Large intestine (tissue), 3 donors: ENCODE measurements around the gene PTPRF. TPM values are rescaled to one million over a fixed set of nuclear protein-coding genes. Genes with fewer than 3 reads are reported as not detected.

ENCODE experiments used
- DNase-seq, 2 donors: peaks; one replicate each; pipeline versions ENCODE4 v3.0.0 to v3.0.0-alpha.2; 2013
- H3K27ac ChIP-seq: one replicate; pipeline ENCODE4 v1.5.1; 2013; ENCODE audit warnings: low read length
- H3K27me3 ChIP-seq: 2 replicates; pipeline ENCODE4 v1.6.1; 2013; ENCODE audit warnings: low read length; ENCODE audit not compliant: control insufficient read depth, insufficient read depth
- H3K36me3 ChIP-seq: 2 replicates; pipeline ENCODE4 v1.6.1; 2013; ENCODE audit warnings: low read length; ENCODE audit not compliant: control insufficient read depth, insufficient read depth
- H3K4me1 ChIP-seq: one replicate; pipeline ENCODE4 v1.6.1; 2013; ENCODE audit warnings: low read length; ENCODE audit not compliant: control insufficient read depth, insufficient read depth
- H3K4me3 ChIP-seq: one replicate; pipeline ENCODE4 v1.5.1; 2013; ENCODE audit warnings: low read length
- H3K9me3 ChIP-seq: one replicate; pipeline ENCODE4 v1.6.1; 2013; ENCODE audit warnings: mild to moderate bottlenecking, low read depth, low read length, moderate library complexity; ENCODE audit not compliant: control insufficient read depth
- WGBS: methylation state at CpG from one replicate; pipeline ENCODE4 v1.1.5; 2013; ENCODE audit warnings: low lambda C conversion rate; ENCODE audit not compliant: insufficient coverage; 5-methylcytosine and 5-hydroxymethylcytosine counted together
- polyA plus RNA-seq: library from polyadenylated mRNA; unstranded; fragments of 120-200 nt; gene quantifications from one replicate; pipeline ENCODE4 v1.2.1, GENCODE V29; 2013

Gene PTPRF
- polyA plus RNA-seq, 1 donor, result 257 TPM

- H3K9me3 ChIP-seq, result no peaks in the 10 kb centered on the region
- peaks cover 12% of the 10 kb centered on the region for H3K4me1 ChIP-seq
- no peaks in the 10 kb centered on the region for H3K27me3 ChIP-seq
- WGBS, result no CpG with 5 or more reads among the region's 18 CpGs
- no peak overlapping the region for H3K27ac ChIP-seq
- no peak overlapping the region for H3K4me3 ChIP-seq
- DNase-seq, result no peak
- H3K36me3 ChIP-seq, result peaks cover 89% of the 10 kb centered on the region
Observed at GRCh38 chr1:43577655-43578542, 47.2 kb downstream of the PTPRF start.

GRCh38 chr1:43580039-43580438, 49.4 kb downstream of the PTPRF start:
- no CpG with 5 or more reads among the region's 9 CpGs for WGBS
- H3K9me3 ChIP-seq, result no peaks in the 10 kb centered on the region

GRCh38 chr1:43582162-43582566, 51.5 kb downstream of the PTPRF start:
- peaks cover 34% of the 10 kb centered on the region for H3K4me1 ChIP-seq
- H3K27ac ChIP-seq, result peak overlapping the region; percentile 72
- no peaks in the 10 kb centered on the region for H3K9me3 ChIP-seq
- no peak overlapping the region for H3K4me3 ChIP-seq
- H3K36me3 ChIP-seq, result peaks cover 76% of the 10 kb centered on the region
- WGBS, result no CpG with 5 or more reads among the region's 5 CpGs
- peak; percentile 80 to 85 for DNase-seq
- H3K27me3 ChIP-seq, result no peaks in the 10 kb centered on the region

More at GRCh38 chr1:43580039-43580438, 49.4 kb downstream of the PTPRF start:
- Histone ChIP-seq H3K4me1 (peaks cover 19% of the 10 kb centered on the region), H3K27ac (no peak overlapping the region), H3K27me3 (no peaks in the 10 kb centered on the region), H3K4me3 (no peak overlapping the region), H3K36me3 (peaks cover 85% of the 10 kb centered on the region)
- no peak for DNase-seq

DNA sequence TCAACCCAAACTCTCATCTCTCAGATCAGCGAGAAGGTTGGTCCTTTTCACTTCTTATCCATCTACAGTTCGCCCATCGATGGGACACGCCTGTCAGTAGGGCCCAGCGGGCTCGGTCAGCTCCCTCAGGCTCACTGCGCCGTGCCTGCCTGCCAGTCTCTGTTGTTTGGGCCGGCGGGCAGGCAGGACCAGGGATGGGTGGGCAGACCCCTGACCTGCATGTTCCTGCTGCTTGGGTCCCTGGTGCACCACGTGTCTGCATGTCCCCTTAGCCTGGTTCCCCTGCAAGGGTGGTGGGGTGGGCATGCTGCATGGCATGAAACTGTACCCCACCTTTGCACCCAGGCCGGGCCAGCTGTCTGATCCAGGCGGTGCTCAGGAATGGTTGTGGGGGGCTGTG, 52.4 kb downstream of the PTPRF start:
- Histone ChIP-seq H3K9me3 (no peaks in the 10 kb centered on the region), H3K27me3 (no peaks in the 10 kb centered on the region), H3K4me1 (peaks cover 34% of the 10 kb centered on the region), H3K27ac (peak overlapping the region; percentile 72), H3K36me3 (peaks cover 78% of the 10 kb centered on the region), H3K4me3 (no peak overlapping the region)
- 100% methylated on average over 1 of the region's 13 CpGs for WGBS
- DNase-seq, result no peak

GRCh38 chr1:43584204-43584603, 53.5 kb downstream of the PTPRF start:
- no peak for DNase-seq
- WGBS, result no CpG with 5 or more reads among the region's 8 CpGs
- Histone ChIP-seq H3K36me3 (peaks cover 79% of the 10 kb centered on the region), H3K4me1 (peaks cover 34% of the 10 kb centered on the region), H3K4me3 (no peak overlapping the region), H3K27ac (peak overlapping the region; percentile 10), H3K27me3 (no peaks in the 10 kb centered on the region), H3K9me3 (no peaks in the 10 kb centered on the region)

DNA sequence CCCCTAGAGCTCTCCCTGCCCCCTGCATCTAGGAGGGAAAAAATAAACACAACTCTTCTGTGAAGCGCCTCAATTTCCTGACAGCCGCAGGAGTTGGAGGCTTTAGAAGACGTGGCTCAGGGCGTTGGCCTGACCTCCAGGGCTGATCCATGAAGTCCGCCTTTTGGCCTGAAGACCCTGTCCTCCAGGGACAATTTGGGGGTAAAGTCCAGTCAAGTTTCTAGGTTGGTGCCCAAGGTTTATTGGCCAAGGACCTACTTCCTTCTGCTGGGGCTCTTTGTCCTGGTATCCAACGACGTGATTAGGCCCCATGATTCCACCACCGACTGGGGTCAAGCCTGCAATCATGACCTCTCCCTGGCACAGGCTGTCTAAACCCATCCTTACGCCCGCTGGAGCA, 54.9 kb downstream of the PTPRF start:
- Histone ChIP-seq H3K4me1 (peaks cover 34% of the 10 kb centered on the region), H3K36me3 (peaks cover 80% of the 10 kb centered on the region), H3K4me3 (no peak overlapping the region), H3K27me3 (no peaks in the 10 kb centered on the region), H3K27ac (peak overlapping the region; percentile 71), H3K9me3 (no peaks in the 10 kb centered on the region)
- DNase-seq, result peak; percentile 52 to 63
- no CpG with 5 or more reads among the region's 10 CpGs for WGBS

DNA sequence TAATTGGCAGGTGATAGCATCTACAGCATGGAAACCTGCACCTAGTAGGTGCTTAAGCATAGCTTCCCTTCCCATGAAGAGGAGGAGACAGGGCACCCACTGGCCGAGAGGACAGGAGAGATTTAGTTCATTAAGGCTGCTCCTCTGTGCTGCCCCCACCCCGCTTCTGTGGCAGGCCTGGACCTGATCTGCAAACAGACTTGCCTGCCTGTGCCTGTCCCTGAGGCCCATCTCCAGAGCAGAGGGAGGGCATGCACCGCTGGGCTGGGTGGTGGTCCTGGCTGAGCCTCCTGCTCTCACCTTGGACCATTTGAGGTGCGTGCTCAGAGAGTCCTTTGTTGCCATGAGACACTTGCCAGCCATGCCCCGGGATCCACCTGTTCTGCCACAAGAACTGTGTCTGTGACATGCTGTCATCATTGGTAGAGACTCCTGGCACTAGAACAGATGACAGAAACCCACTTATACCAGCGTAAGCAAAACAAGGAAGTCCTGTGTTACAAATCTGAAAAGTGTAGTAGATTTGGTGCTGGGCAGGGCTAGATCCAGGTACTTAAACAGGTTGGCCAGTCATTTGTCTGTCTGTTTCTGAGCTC, 55.6 kb downstream of the PTPRF start:
- WGBS, result no CpG with 5 or more reads among the region's 6 CpGs
- H3K27ac ChIP-seq, result peak overlapping the region; percentile 71
- H3K4me3 ChIP-seq, result no peak overlapping the region
- no peaks in the 10 kb centered on the region for H3K27me3 ChIP-seq
- peaks cover 3% of the 10 kb centered on the region for H3K9me3 ChIP-seq
- peaks cover 34% of the 10 kb centered on the region for H3K4me1 ChIP-seq
- no peak for DNase-seq
- H3K36me3 ChIP-seq, result peaks cover 80% of the 10 kb centered on the region

- H3K36me3 ChIP-seq, result peaks cover 81% of the 10 kb centered on the region
- no peaks in the 10 kb centered on the region for H3K27me3 ChIP-seq
- H3K27ac ChIP-seq, result peak overlapping the region; percentile 71
- no peak for DNase-seq
- H3K9me3 ChIP-seq, result peaks cover 5% of the 10 kb centered on the region
- no CpG with 5 or more reads among the region's 2 CpGs for WGBS
- no peak overlapping the region for H3K4me3 ChIP-seq
- H3K4me1 ChIP-seq, result peaks cover 30% of the 10 kb centered on the region
Observed at GRCh38 chr1:43587001-43587400, 56.3 kb downstream of the PTPRF start.

DNA sequence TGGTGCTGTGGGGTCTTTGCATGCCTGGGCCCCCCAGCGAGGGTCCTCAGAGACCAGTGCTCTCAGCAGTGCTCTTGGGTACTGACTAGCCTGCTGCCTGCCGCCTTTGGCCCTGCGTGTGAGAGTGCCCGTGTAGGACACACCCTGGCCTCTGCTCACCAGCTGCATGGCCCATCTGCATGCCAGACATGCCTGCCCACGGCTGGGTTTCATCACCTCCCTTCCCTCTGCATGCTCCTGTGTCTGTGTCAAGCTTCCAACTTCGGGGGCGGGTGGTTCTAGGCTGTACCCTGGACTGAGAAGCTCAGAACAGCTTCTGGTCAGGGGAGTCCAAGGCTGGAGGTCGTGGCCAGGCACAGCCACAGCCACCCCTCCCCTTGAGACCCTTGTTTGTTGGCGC, 56.9 kb downstream of the PTPRF start:
- no peak overlapping the region for H3K4me3 ChIP-seq
- H3K9me3 ChIP-seq, result peaks cover 5% of the 10 kb centered on the region
- DNase-seq, result no peak
- peaks cover 81% of the 10 kb centered on the region for H3K36me3 ChIP-seq
- no CpG with 5 or more reads among the region's 9 CpGs for WGBS
- peak overlapping the region; percentile 71 for H3K27ac ChIP-seq
- no peaks in the 10 kb centered on the region for H3K27me3 ChIP-seq
- H3K4me1 ChIP-seq, result peaks cover 25% of the 10 kb centered on the region

- peaks cover 82% of the 10 kb centered on the region for H3K36me3 ChIP-seq
Observed at GRCh38 chr1:43588592-43588991, 57.9 kb downstream of the PTPRF start.

More at GRCh38 chr1:43588592-43588991, 57.9 kb downstream of the PTPRF start:
- H3K4me3 ChIP-seq, result no peak overlapping the region
- peaks cover 5% of the 10 kb centered on the region for H3K9me3 ChIP-seq
- DNase-seq, result no peak
- no peaks in the 10 kb centered on the region for H3K27me3 ChIP-seq
- H3K4me1 ChIP-seq, result peaks cover 17% of the 10 kb centered on the region
- WGBS, result no CpG with 5 or more reads among the region's 18 CpGs
- no peak overlapping the region for H3K27ac ChIP-seq
